ENCODE results near the gene MAML3.

DNA sequence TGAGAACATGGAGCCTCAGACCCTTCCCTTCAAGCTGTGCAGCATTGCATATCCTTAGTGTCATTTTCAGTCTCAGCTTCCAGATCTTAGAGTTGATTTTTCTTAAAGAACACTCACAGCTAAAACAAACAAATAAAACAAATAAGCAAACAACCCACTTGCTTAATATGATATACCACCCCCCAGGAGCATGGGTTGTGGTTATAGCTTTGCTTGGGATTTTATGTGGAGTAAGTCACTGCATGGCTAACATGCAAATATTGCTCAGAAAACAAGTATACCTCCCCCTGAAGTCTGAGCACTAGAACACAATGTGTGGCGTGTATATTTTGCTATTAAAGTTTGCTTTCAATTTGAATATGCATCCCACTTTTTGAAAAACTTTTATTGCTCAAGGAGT lies 409.8 kb downstream of the MAML3 start:
- TF ChIP-seq GATA3 (IDR thresholded peaks at IDR 0.05; ENCODE audit: low read depth, low read length) (no peak), GATA2 (IDR thresholded peaks at IDR 0.05; ENCODE audit: low read depth, low read length) (no peak)
